GM12873 (cell line): ENCODE data around the gene SEC23IP.

Source experiments
- CTCF ChIP-seq: IDR thresholded peaks from 2 replicates; pipeline ENCODE4 v1.5.1; 2012; ENCODE audit warnings: low read depth, mild to moderate bottlenecking, moderate library complexity, low read length, control low read depth; ENCODE audit not compliant: insufficient read depth; ENCODE audit errors: missing control alignments

The SEC23IP gene

GRCh38 chr10:119871881-119872609 is 20.5 kb upstream of the SEC23IP start:
- no peak for TF ChIP-seq CTCF

- TF ChIP-seq CTCF, result no peak
These were observed 20.0 kb upstream of the SEC23IP start, which contains the start of gene MCMBP for GRCh38 chr10:119872610-119872859. Gene MCMBP, minus strand, starts transcription at chr10:119872843. Its CDS starts 259 bp downstream, at chr10:119872584.

- no peak for TF ChIP-seq CTCF
These were observed 19.5 kb upstream of the SEC23IP start for GRCh38 chr10:119872860-119873681.

GRCh38 chr10:119878524-119878923 is 14.0 kb upstream of the SEC23IP start:
- no peak for TF ChIP-seq CTCF

GRCh38 chr10:119893074-119893473 is 544 bp downstream of the SEC23IP start:
- TF ChIP-seq CTCF, result no peak

GRCh38 chr10:119893845-119894427 is 1.4 kb downstream of the SEC23IP start:
- no peak for TF ChIP-seq CTCF

- no peak for TF ChIP-seq CTCF
These were observed 3.6 kb downstream of the SEC23IP start for GRCh38 chr10:119896061-119896655.
